ENCODE results near the gene OAS3.
"Not testable (repeated sequence)": the region's sequence is repeated elsewhere in the genome, so short reads cannot be mapped to it uniquely, and the experiment has no call there.

OAS3 gene

DNA sequence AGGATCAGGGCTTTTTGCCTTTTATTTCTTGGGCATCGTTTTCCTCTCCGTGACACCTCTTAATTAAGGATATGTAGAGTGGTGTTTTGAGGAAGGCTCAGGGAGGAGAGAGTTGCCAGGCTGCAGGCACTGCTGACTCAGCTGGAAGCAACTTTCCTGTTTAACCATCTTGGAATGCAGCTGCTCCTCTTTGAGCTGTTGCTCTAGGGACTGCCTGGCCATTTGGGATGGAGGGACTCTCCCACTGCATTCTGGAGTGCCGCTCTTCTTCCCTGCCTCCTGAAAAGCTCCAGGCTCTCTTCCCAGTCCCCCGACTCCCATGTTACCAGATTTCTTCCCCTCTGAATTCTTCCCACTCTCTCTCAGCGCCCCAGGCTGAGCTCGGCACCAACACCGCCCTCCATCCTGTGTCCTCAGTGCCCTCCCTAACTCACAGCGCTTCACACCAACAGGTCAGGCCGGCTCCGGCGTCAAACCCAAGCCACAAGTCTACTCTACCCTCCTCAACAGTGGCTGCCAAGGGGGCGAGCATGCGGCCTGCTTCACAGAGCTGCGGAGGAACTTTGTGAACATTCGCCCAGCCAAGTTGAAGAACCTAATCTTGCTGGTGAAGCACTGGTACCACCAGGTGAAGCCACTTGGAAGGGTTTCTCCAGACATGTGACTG, 5.9 kb downstream of the OAS3 start:
- TF ChIP-seq ZFX (IDR thresholded peaks at IDR 0.05; ENCODE audit: borderline replicate concordance): no peak
- TF ChIP-seq, protein P1, sequence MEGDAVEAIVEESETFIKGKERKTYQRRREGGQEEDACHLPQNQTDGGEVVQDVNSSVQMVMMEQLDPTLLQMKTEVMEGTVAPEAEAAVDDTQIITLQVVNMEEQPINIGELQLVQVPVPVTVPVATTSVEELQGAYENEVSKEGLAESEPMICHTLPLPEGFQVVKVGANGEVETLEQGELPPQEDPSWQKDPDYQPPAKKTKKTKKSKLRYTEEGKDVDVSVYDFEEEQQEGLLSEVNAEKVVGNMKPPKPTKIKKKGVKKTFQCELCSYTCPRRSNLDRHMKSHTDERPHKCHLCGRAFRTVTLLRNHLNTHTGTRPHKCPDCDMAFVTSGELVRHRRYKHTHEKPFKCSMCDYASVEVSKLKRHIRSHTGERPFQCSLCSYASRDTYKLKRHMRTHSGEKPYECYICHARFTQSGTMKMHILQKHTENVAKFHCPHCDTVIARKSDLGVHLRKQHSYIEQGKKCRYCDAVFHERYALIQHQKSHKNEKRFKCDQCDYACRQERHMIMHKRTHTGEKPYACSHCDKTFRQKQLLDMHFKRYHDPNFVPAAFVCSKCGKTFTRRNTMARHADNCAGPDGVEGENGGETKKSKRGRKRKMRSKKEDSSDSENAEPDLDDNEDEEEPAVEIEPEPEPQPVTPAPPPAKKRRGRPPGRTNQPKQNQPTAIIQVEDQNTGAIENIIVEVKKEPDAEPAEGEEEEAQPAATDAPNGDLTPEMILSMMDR (IDR thresholded peaks at IDR 0.05): no peak
- H3K27ac ChIP-seq: no peak overlapping the region

DNA sequence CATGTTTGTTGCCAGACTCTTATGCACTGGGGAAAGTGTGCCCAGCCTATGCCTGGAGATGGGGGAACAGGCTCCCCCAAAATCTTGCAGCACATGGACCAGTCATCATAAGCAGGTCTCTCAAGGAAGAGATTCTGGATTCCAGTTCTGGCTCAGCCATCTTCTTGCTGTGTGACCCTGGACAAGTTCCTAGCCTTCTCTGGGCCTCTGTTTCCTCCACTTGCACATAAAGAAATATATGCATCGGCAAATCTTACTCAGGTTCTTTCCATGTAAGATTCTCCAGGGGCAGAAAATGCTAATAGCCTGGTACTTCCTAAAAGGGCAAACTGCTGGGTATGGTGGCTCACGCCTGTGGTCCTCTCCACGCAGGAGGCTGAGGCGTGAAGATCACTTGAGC, 7.2 kb downstream of the OAS3 start:
- H3K27ac ChIP-seq: no peak overlapping the region
- TF ChIP-seq, protein P1 (IDR thresholded peaks at IDR 0.05): no peak
- no peak for TF ChIP-seq ZFX (IDR thresholded peaks at IDR 0.05; ENCODE audit: borderline replicate concordance)

DNA sequence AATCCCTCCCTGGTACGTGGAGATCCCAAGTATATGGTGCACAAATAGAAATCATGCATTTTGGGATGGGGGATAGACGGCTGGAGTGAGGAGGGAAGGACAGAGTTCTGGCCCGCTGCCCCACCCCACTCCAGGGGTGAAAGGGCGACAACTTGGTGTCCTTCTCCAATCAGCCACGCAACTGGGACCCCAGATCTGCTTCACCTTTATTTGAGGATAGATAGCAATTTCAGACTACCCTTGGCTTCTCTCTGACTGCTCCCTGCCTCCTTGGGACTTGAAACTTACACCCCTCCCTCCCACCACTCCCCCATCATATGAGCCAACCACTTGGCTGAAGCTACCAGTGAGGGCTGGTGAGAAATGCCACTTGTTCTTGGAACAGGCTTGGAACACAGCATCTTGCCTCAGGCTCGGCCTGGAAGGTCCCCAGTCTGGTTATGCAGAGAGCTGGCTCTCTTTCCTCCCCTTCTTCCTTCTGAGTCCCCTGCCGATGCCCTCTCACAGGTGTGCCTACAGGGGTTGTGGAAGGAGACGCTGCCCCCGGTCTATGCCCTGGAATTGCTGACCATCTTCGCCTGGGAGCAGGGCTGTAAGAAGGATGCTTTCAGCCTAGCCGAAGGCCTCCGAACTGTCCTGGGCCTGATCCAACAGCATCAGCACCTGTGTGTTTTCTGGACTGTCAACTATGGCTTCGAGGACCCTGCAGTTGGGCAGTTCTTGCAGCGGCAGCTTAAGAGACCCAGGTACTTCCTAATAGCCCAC, 8.1 kb downstream of the OAS3 start:
- no peak overlapping the region for H3K27ac ChIP-seq
- TF ChIP-seq ZFX (IDR thresholded peaks at IDR 0.05; ENCODE audit: borderline replicate concordance): no peak

DNA sequence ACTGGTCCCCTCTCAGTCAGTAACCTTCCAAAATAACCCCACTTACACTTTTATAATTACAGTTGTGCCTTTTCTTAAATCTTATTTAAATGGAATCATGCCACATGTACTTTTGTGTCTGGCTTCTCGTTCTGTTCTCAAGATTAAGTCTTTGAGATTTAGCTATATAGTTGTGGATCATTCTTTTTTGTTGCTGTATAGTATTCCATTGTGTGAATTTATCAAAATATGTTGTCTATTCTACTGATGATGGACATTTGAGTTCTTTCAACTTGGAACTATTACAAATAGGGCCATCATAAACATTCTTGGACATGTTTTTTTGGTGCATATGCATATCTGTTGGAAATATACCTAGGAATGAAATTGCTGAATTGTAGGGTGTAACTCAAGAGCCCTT, 9.0 kb downstream of the OAS3 start:
- no peak overlapping the region for H3K27ac ChIP-seq
- TF ChIP-seq, protein P1 (IDR thresholded peaks at IDR 0.05): no peak
- no peak for TF ChIP-seq ZFX (IDR thresholded peaks at IDR 0.05; ENCODE audit: borderline replicate concordance)

DNA sequence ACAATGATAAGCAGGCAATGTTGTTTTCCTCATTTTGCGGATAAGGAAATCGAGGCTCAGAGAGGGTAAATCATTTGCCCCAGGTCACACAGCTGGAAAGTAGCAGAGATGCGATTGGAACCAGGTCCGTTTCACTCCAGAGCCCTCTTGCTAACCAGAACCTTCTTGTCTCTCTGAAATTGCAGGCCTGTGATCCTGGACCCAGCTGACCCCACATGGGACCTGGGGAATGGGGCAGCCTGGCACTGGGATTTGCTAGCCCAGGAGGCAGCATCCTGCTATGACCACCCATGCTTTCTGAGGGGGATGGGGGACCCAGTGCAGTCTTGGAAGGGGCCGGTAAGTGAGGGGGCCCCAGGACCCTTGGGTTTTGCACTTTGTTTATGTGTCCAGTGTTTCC, 9.5 kb downstream of the OAS3 start:
- TF ChIP-seq, protein P1 (IDR thresholded peaks at IDR 0.05): no peak
- TF ChIP-seq ZFX (IDR thresholded peaks at IDR 0.05; ENCODE audit: borderline replicate concordance): no peak
- H3K27ac ChIP-seq: no peak overlapping the region

DNA sequence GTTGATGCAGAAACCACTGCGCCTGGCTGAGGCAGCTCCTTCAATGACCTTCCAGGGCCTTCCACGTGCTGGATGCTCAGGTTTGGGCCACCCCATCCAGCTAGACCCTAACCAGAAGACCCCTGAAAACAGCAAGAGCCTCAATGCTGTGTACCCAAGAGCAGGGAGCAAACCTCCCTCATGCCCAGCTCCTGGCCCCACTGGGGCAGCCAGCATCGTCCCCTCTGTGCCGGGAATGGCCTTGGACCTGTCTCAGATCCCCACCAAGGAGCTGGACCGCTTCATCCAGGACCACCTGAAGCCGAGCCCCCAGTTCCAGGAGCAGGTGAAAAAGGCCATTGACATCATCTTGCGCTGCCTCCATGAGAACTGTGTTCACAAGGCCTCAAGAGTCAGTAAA, 10.5 kb downstream of the OAS3 start:
- no peak overlapping the region for H3K27ac ChIP-seq
- TF ChIP-seq, protein P1 (IDR thresholded peaks at IDR 0.05): no peak
- no peak for TF ChIP-seq ZFX (IDR thresholded peaks at IDR 0.05; ENCODE audit: borderline replicate concordance)

DNA sequence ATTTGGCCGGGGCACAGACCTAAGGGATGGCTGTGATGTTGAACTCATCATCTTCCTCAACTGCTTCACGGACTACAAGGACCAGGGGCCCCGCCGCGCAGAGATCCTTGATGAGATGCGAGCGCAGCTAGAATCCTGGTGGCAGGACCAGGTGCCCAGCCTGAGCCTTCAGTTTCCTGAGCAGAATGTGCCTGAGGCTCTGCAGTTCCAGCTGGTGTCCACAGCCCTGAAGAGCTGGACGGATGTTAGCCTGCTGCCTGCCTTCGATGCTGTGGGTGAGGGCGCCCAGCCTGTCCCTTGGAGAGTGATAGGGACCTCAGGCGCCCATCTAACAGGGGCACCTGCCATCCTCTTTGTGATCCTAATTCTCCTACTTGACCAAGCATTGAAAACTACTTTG, 12.4 kb downstream of the OAS3 start:
- no peak overlapping the region for H3K27ac ChIP-seq
- no peak for TF ChIP-seq ZFX (IDR thresholded peaks at IDR 0.05; ENCODE audit: borderline replicate concordance)
- TF ChIP-seq, protein P1 (IDR thresholded peaks at IDR 0.05): no peak

DNA sequence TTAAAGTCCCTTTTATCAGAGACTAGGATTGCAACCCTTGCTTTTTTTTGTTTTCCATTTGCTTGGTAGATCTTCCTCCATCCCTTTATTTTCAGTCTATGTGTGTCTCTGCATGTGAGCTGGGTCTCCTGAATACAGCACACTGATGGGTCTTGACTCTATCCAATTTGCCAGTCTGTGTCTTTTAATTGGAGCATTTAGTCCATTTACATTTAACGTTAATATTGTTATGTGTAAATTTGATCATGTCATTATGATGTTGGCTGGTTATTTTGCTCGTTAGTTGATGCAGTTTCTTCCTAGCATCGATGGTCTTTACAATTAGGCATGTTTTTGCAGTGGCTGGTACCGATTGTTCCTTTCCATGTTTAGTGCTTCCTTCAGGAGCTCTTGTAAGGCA, 18.9 kb downstream of the OAS3 start:
- H3K27ac ChIP-seq: not testable (repeated sequence)

Measured in 22Rv1 (cell line).